ENCODE data around the gene ADGRL3.

Gene ADGRL3

DNA sequence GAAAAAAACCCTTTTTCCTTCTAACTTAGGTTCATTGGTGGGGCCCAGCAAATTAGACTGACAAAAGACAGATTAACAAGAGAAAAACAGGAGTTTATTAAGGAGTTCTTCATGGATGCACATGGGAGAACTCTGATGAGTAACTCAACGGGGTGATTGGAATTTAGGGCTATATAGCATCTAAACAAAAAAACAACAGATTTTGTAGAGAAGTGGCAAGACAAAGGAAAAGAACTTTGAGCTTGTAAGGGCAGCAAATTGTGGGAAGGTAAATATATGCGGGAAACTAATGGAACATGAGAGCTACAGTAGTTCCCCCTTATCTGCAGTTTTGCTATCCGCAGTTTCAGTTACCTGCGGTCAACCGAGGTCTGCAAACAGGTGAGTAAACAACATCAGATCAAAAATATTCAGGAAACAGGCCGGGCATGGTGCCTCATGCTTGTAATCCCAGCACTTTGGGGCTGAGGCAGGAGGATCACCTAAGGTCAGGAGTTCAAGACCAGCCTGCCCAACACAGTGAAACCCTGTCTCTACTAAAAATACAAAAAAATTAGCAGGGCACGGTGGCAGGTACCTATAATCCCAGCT lies 573.6 kb downstream of the ADGRL3 start:
- Histone ChIP-seq H3K4me1 (ENCODE audit: control insufficient read depth, insufficient read depth, low read length, poor library complexity, severe bottlenecking) (peaks cover 18% of the 10 kb centered on the region), H3K4me3 (ENCODE audit: extremely low read depth, insufficient read depth, low read length, poor library complexity, severe bottlenecking) (no peak overlapping the region), H3K36me3 (ENCODE audit: control insufficient read depth, insufficient read depth, low read length) (no peaks in the 10 kb centered on the region), H3K9me3 (ENCODE audit: control insufficient read depth, low read length) (no peaks in the 10 kb centered on the region), H3K27ac (ENCODE audit: low read depth, low read length, severe bottlenecking) (no peak overlapping the region)
- WGBS, 2 experiments (ENCODE audit: insufficient coverage in 2 of 2), result 57 to 80% methylated on average over 5 of the region's 7 CpGs

DNA sequence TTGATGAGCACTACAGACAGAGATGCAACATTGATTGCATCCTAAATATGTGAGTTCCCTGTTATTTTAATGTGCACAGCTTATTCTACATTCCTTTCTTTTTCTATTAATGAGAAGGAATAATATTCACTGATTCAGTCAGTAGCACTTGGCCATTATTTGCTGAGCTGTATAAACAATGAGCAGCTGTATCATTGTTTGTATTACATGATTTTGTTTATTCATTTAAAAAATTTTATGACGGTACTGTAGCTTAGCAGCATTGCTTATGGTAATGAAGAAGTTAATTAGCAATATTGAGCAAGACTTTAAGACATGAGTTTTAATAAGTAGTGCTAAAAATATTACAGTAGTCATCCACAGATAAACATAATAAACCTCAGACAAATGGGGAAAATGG lies 582.0 kb downstream of the ADGRL3 start:
- Histone ChIP-seq H3K9me3 (ENCODE audit: control insufficient read depth, low read length) (no peaks in the 10 kb centered on the region), H3K4me1 (ENCODE audit: control insufficient read depth, insufficient read depth, low read length, poor library complexity, severe bottlenecking) (no peaks in the 10 kb centered on the region), H3K4me3 (ENCODE audit: extremely low read depth, insufficient read depth, low read length, poor library complexity, severe bottlenecking) (no peak overlapping the region), H3K27ac (ENCODE audit: low read depth, low read length, severe bottlenecking) (no peak overlapping the region), H3K36me3 (ENCODE audit: control insufficient read depth, insufficient read depth, low read length) (no peaks in the 10 kb centered on the region)
- WGBS, 2 experiments (ENCODE audit: insufficient coverage in 2 of 2), result no CpG with 5 or more reads among the region's 1 CpG

DNA sequence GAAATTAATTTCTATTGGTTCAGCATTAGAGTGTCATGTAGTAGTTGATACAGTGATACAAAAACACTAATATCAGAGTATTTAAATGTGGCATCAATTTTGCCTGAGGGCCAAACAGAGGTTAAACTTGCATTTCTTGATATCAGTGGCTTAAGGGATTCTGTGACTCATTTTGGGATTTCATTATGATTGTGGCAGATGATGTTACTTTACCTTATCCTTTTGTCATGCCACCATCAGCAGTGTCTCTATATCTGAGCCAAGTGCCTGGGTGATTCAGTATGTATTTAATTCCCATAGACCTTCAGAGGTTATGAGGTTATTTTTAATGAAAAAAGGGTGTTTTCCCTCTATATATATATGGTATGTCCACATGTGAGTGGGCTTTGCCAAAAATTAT lies 582.9 kb downstream of the ADGRL3 start:
- no peak overlapping the region for H3K27ac ChIP-seq (ENCODE audit: low read depth, low read length, severe bottlenecking)
- no peak overlapping the region for H3K4me3 ChIP-seq (ENCODE audit: extremely low read depth, insufficient read depth, low read length, poor library complexity, severe bottlenecking)
- H3K4me1 ChIP-seq (ENCODE audit: control insufficient read depth, insufficient read depth, low read length, poor library complexity, severe bottlenecking), result no peaks in the 10 kb centered on the region
- no peaks in the 10 kb centered on the region for H3K9me3 ChIP-seq (ENCODE audit: control insufficient read depth, low read length)
- H3K36me3 ChIP-seq (ENCODE audit: control insufficient read depth, insufficient read depth, low read length), result no peaks in the 10 kb centered on the region

DNA sequence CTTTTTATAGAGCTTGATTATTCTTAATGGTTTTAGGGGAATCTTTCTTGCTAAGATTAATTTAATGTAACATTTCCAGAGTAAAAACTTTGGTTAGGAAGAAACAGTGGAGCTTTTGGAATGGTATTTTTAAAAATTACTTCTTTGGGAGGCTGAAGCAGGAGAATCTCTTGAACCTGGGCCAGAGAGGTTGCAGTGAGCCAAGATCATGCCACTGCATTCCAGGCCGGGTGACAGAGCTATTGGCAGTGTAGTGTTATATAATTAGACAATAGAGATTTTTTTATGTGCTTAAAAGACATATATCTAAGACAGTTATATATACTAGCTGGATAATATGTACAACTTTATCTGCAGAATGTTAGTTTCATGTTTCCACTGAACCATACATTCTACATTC lies 585.6 kb downstream of the ADGRL3 start:
- no CpG with 5 or more reads among the region's 1 CpG for WGBS, 2 experiments (ENCODE audit: insufficient coverage in 2 of 2)
- Histone ChIP-seq H3K4me1 (ENCODE audit: control insufficient read depth, insufficient read depth, low read length, poor library complexity, severe bottlenecking) (no peaks in the 10 kb centered on the region), H3K4me3 (ENCODE audit: extremely low read depth, insufficient read depth, low read length, poor library complexity, severe bottlenecking) (no peak overlapping the region), H3K36me3 (ENCODE audit: control insufficient read depth, insufficient read depth, low read length) (no peaks in the 10 kb centered on the region), H3K27ac (ENCODE audit: low read depth, low read length, severe bottlenecking) (no peak overlapping the region), H3K9me3 (ENCODE audit: control insufficient read depth, low read length) (no peaks in the 10 kb centered on the region)

DNA sequence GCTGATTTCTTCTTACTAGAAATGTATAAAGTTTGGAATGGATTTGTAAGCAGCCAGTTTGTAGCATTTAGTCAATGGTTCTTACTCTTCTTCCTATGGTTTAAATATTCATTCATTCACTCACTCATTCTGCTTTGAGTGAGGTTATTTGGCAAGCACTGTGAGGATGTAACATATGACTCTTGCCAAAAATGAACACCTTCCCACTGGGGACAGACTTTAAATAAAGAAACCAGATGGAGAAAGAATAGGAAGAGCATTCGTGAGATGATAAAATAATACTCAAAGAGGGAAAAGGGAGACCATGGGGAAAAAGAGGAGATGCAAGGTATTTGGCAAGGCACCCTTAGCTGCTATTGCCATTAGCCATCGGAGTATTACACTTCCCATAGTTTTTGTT lies 586.1 kb downstream of the ADGRL3 start:
- H3K27ac ChIP-seq (ENCODE audit: low read depth, low read length, severe bottlenecking), result no peak overlapping the region

DNA sequence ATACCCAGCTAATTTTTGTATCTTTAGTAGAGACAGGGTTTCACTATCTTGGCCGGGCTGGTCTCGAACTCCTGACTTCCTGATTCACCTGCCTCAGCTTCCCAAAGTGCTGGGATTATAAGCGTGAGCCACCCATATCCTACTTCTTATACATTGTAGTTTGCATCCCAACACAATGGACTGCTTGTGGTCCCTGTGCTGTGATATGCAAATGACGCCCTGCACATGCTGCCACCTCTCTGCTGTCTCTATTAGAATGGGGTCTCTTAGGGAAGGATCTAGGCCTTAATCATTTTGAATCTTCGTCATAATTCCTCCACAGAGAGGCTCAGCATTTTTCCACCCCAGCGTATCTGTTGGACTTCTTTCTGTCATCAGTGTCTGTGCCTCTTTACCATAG lies 595.9 kb downstream of the ADGRL3 start:
- no peak overlapping the region for H3K4me3 ChIP-seq (ENCODE audit: extremely low read depth, insufficient read depth, low read length, poor library complexity, severe bottlenecking)
- H3K9me3 ChIP-seq (ENCODE audit: control insufficient read depth, low read length), result no peaks in the 10 kb centered on the region
- H3K4me1 ChIP-seq (ENCODE audit: control insufficient read depth, insufficient read depth, low read length, poor library complexity, severe bottlenecking), result no peaks in the 10 kb centered on the region
- no peak overlapping the region for H3K27ac ChIP-seq (ENCODE audit: low read depth, low read length, severe bottlenecking)
- 76 to 100% methylated on average over 1 to 6 of the region's 6 CpGs for WGBS, 2 experiments (ENCODE audit: insufficient coverage in 2 of 2)
- no peaks in the 10 kb centered on the region for H3K36me3 ChIP-seq (ENCODE audit: control insufficient read depth, insufficient read depth, low read length)

More for the DNA sequence above, 586.1 kb downstream of the ADGRL3 start:
- Histone ChIP-seq H3K36me3 (ENCODE audit: control insufficient read depth, insufficient read depth, low read length) (no peaks in the 10 kb centered on the region), H3K4me3 (ENCODE audit: extremely low read depth, insufficient read depth, low read length, poor library complexity, severe bottlenecking) (no peak overlapping the region), H3K9me3 (ENCODE audit: control insufficient read depth, low read length) (no peaks in the 10 kb centered on the region), H3K4me1 (ENCODE audit: control insufficient read depth, insufficient read depth, low read length, poor library complexity, severe bottlenecking) (no peaks in the 10 kb centered on the region)
- WGBS, 2 experiments (ENCODE audit: insufficient coverage in 2 of 2), result 88 to 100% methylated on average over 1 of the region's 2 CpGs

DNA sequence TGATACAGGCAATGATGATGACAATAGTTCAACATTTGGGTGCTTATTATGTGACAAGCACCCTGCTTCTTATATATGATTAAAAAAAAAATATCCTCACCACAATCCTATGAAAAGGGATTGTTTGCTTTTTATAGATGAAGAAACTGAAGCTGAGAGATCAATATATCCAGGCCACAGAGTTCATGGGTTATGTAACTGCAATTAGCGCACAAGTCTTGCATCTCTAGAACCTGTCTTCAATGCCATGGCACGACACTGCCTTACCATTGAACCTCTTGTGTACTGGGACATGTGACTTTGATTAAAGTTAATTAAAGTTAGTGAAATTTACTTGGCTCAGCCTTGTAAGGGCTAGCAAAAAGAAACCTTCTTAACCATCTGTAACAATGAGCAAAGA lies 599.7 kb downstream of the ADGRL3 start:
- Histone ChIP-seq H3K4me1 (ENCODE audit: control insufficient read depth, insufficient read depth, low read length, poor library complexity, severe bottlenecking) (no peaks in the 10 kb centered on the region), H3K36me3 (ENCODE audit: control insufficient read depth, insufficient read depth, low read length) (no peaks in the 10 kb centered on the region), H3K9me3 (ENCODE audit: control insufficient read depth, low read length) (no peaks in the 10 kb centered on the region), H3K27ac (ENCODE audit: low read depth, low read length, severe bottlenecking) (no peak overlapping the region), H3K4me3 (ENCODE audit: extremely low read depth, insufficient read depth, low read length, poor library complexity, severe bottlenecking) (no peak overlapping the region)
- 83% methylated on average over 1 of the region's 2 CpGs; no CpG with 5 or more reads in 1 of the 2 experiments for WGBS, 2 experiments (ENCODE audit: insufficient coverage in 2 of 2)

DNA sequence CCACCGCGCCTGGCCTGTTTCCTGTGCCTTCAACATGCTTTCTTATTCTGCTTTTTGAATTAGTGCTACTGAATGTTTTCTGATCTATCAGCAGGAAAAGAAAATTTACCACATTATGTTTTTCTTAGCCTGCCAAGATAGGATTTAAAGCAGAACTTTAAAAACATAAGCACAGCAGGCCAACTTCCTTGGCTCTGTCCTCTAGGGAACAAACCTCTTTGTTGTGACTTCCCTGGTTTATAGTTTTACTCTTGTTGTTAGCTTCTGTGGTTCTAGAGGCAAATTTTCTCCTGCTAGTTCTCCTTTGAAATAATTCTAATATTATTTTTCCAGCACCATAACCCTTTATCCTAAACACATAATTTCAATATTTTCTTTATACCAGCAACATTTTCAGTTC lies 605.1 kb downstream of the ADGRL3 start:
- Histone ChIP-seq H3K4me1 (ENCODE audit: control insufficient read depth, insufficient read depth, low read length, poor library complexity, severe bottlenecking) (no peaks in the 10 kb centered on the region), H3K9me3 (ENCODE audit: control insufficient read depth, low read length) (no peaks in the 10 kb centered on the region), H3K27ac (ENCODE audit: low read depth, low read length, severe bottlenecking) (no peak overlapping the region), H3K36me3 (ENCODE audit: control insufficient read depth, insufficient read depth, low read length) (no peaks in the 10 kb centered on the region), H3K4me3 (ENCODE audit: extremely low read depth, insufficient read depth, low read length, poor library complexity, severe bottlenecking) (no peak overlapping the region)
- 80% methylated on average over 2 of the region's 2 CpGs; no CpG with 5 or more reads in 1 of the 2 experiments for WGBS, 2 experiments (ENCODE audit: insufficient coverage in 2 of 2)

DNA sequence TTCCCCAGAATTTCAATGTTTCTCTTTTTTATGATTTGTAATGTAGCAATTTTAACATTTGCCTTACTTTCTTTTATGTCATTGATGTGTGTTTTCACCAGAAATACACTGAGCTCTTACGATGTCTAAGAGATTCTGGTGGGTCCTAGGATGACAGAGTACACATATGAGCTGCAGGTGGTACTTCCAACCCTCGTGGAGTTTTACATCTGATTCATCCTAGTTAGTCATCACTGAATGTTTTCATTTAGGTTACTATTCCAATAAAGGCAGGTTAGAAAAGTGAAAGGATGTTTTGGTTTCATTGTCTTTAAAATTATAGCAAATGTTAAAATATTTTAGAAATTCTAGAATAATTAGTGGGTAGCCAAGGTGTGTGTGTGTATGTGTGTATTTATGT lies 605.9 kb downstream of the ADGRL3 start:
- H3K4me3 ChIP-seq (ENCODE audit: extremely low read depth, insufficient read depth, low read length, poor library complexity, severe bottlenecking), result no peak overlapping the region
- no peaks in the 10 kb centered on the region for H3K36me3 ChIP-seq (ENCODE audit: control insufficient read depth, insufficient read depth, low read length)
- no peaks in the 10 kb centered on the region for H3K4me1 ChIP-seq (ENCODE audit: control insufficient read depth, insufficient read depth, low read length, poor library complexity, severe bottlenecking)
- WGBS, 2 experiments (ENCODE audit: insufficient coverage in 2 of 2), result 100% methylated on average over 1 of the region's 2 CpGs; no CpG with 5 or more reads in 1 of the 2 experiments
- no peaks in the 10 kb centered on the region for H3K9me3 ChIP-seq (ENCODE audit: control insufficient read depth, low read length)
- H3K27ac ChIP-seq (ENCODE audit: low read depth, low read length, severe bottlenecking), result no peak overlapping the region

DNA sequence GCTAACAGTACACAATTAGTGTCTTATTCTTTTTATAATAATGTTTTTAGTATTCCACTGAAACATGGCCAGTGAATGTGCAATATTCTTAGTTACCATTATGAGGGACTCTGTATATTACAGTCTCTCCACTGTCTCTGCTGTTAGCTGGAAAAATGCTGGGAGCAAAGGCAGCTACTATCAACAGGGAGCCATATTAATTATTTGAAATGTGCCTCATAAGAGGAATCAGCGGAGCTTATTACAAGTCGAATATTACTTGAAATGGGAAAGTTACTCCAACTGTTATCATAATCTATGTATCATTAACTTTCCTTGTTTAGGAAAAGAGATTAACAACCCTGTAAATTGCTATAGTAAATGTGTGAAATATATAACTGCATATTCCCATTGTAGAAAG lies 612.0 kb downstream of the ADGRL3 start:
- WGBS, 2 experiments (ENCODE audit: insufficient coverage in 2 of 2), result no CpG with 5 or more reads among the region's 2 CpGs
- no peak overlapping the region for H3K4me3 ChIP-seq (ENCODE audit: extremely low read depth, insufficient read depth, low read length, poor library complexity, severe bottlenecking)
- H3K4me1 ChIP-seq (ENCODE audit: control insufficient read depth, insufficient read depth, low read length, poor library complexity, severe bottlenecking), result no peaks in the 10 kb centered on the region
- no peaks in the 10 kb centered on the region for H3K36me3 ChIP-seq (ENCODE audit: control insufficient read depth, insufficient read depth, low read length)
- H3K27ac ChIP-seq (ENCODE audit: low read depth, low read length, severe bottlenecking), result no peak overlapping the region
- peaks cover 4% of the 10 kb centered on the region for H3K9me3 ChIP-seq (ENCODE audit: control insufficient read depth, low read length)

DNA sequence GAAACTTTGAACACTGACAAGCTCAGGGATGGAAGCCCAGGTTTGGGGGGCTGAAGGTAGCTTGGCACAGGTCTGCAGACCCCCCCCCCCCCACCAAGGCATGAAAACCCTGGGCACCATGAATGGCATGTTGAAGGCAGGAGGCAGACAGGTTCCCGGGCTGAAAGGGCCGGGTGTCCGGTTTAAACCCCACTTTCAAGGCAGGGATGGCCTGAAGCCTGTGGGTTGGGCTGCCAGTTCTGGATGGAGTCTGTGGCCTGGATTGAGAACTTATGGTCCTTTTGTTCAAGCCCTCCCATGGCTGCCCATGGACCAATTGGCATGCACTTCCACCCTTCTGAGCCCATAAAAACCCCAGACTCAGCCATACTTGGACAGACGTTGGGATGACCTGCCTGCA lies 616.9 kb downstream of the ADGRL3 start:
- H3K4me3 ChIP-seq (ENCODE audit: extremely low read depth, insufficient read depth, low read length, poor library complexity, severe bottlenecking), result no peak overlapping the region
- H3K4me1 ChIP-seq (ENCODE audit: control insufficient read depth, insufficient read depth, low read length, poor library complexity, severe bottlenecking), result no peaks in the 10 kb centered on the region
- H3K36me3 ChIP-seq (ENCODE audit: control insufficient read depth, insufficient read depth, low read length), result no peaks in the 10 kb centered on the region
- 96 to 100% methylated on average over 1 to 4 of the region's 4 CpGs for WGBS, 2 experiments (ENCODE audit: insufficient coverage in 2 of 2)
- H3K27ac ChIP-seq (ENCODE audit: low read depth, low read length, severe bottlenecking), result no peak overlapping the region
- H3K9me3 ChIP-seq (ENCODE audit: control insufficient read depth, low read length), result peaks cover 7% of the 10 kb centered on the region
